HG02870 (cell line): Measurements from ENCODE around the gene CCT3.
"Not testable (repeated sequence)": the region's sequence is repeated elsewhere in the genome, so short reads cannot be mapped to it uniquely, and the experiment has no call there.

Experiments used
- ATAC-seq: cut with Tn5 transposase; IDR thresholded peaks from one replicate; pipeline ENCODE4 v1.9.1; 2021; ENCODE audit warnings: mild to moderate bottlenecking, moderate library complexity; ENCODE audit not compliant: unreplicated experiment

CCT3 gene

GRCh38 chr1:156368889-156369684 is 31.0 kb upstream of the CCT3 start, which contains the start of gene RHBG:
Gene RHBG (plus strand): TSS chr1:156369211. CDS start chr1:156369250, 39 bp downstream.
- no peak for ATAC-seq

GRCh38 chr1:156368157-156368658 is 30.1 kb upstream of the CCT3 start:
- ATAC-seq = no peak

DNA sequence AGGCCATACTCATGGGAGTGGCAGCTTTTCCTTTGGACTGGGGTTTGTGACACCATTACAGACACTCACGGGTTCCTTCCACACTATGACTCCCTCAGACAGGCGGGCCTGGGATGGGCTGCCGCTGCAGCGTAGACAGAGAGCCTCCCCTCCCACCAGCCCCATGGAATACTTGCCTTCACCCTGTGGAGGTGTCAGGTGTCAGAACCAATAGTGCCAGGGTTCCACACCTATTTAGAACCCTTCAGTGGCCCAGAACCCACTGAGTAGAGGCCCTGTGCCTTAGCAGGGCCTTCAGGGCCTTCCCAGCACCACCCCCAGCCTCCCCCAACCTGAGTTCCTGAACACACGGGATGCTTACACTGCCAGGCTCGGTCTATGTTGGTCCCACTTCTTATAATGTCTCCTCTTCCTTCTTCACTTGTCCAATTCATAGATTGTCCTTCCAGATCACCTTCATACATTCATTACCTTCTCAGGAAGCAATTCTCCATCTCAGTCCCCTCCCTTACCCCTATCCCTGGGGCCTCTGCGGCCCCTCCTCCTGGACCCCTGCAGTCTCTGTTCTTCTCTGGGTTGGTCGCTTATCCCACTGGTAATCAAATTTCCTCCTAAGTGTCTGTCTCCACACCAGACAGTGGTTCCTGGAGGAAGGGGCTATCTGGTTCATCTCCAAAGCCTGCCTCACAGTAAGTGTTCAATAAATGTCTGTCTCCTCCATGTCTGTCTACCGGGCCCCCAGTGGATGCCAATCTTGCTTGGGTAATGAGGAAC is 29.5 kb upstream of the CCT3 start:
- no peak for ATAC-seq

GRCh38 chr1:156366378-156367166 is 28.5 kb upstream of the CCT3 start:
- ATAC-seq = no peak

DNA sequence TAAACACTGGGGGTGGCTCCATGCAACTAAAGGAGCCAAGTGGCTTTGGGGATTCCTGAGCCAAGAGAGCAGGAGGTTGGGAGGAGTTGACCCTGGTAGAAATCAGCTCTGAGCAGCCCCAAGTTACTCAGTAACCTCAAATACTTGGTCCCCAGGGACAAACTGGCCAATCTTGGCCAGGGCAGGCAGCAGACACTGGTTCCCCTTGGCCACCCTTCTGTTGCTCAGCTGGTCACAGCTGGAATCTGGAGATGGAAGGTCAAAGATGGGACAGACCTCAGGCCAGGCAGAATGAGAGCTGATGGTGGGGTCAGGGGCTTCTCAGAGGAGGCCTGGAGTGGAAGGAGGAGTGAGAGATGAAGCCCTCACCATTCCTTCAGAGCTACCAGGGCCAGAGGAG is 27.7 kb upstream of the CCT3 start:
- no peak for ATAC-seq

- ATAC-seq = no peak
Observed at GRCh38 chr1:156360534-156360933, 22.4 kb upstream of the CCT3 start.

- no peak for ATAC-seq
Observed at GRCh38 chr1:156359973-156360372, 21.9 kb upstream of the CCT3 start.

- no peak for ATAC-seq
Observed at GRCh38 chr1:156359249-156359648, 21.2 kb upstream of the CCT3 start.

DNA sequence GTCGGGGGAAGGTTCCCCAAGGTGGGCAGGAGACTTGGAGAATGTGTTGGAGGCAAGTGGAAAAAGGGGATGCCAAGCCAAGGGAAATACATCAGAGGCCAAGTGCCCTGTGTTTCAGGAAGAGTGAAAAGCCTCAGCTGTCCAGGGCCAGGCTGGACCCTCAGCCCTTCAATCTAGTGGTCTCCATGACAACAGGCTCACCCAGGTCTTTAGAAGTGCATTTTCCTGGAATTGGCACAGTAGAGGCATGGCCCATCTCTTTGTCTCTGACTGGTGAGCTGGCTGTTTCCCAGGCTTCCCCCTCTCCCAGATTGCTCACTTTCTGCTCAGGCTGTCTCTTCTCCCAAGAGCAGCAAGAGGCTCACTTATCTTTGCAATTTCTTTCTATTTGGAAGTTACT is 20.5 kb upstream of the CCT3 start:
- no peak for ATAC-seq

DNA sequence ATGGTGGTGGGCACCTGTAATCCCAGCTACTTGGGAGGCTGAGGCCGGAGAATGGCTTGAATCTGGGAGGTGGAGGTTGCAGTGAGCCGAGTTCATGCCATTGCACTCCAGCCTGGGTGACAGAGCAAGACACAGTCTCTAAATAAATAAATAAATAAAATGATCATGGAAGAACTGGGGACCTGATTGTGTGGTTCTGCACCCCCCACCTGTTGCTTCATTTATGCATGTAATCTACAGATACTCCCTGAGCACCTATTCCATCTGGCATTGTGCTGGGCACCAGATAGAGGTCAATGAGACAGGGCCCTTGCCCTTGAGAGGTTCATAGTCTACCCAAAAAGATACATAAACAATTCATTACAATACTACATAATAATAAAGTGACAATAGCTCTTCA is 19.9 kb upstream of the CCT3 start:
- no peak for ATAC-seq

- peak; percentile 86 for ATAC-seq
Observed at GRCh38 chr1:156356875-156357534, 18.9 kb upstream of the CCT3 start.

GRCh38 chr1:156356262-156356874 is 18.3 kb upstream of the CCT3 start:
- no peak for ATAC-seq

DNA sequence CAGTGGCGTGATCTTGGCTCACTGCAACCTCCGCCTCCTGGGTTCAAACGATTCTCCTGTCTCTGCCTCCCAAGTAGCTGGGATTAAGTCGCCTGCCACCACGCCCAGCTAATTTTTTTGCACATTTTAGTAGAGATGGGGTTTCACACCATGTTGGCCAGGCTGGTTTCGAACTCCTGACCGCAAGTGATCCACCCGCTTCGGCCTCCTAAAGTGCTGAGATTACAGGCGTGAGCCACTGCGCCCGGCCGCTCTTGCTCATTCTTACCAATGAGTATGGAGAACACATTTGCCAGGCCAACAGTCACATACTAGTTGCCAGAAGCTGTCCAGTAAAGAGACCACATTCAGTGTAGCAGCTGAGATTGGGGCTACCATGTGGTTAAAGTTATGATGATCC is 14.4 kb upstream of the CCT3 start:
- not testable (repeated sequence) for ATAC-seq

DNA sequence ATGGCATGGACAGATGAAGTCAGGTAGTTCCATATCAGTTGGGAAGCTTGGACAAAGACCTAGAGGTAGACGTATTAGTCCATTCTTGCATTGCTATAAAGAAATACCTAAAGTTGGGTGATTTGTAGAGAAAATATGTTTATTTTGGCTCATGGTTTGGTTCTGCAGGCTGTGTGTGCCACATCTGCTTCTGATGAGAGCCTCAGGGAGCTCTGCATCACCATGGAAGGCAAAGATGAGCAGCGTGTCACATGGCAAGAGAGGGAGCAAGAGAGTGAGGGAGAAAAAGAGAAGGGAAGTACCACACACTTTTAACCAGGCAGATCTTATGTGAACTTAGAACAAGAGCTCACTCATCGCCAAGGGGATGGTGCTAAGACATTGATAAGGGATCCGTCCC is 9.2 kb upstream of the CCT3 start:
- no peak for ATAC-seq

GRCh38 chr1:156346636-156347035 is 8.5 kb upstream of the CCT3 start:
- no peak for ATAC-seq

GRCh38 chr1:156346035-156346434 is 7.9 kb upstream of the CCT3 start:
- ATAC-seq = not testable (repeated sequence)

DNA sequence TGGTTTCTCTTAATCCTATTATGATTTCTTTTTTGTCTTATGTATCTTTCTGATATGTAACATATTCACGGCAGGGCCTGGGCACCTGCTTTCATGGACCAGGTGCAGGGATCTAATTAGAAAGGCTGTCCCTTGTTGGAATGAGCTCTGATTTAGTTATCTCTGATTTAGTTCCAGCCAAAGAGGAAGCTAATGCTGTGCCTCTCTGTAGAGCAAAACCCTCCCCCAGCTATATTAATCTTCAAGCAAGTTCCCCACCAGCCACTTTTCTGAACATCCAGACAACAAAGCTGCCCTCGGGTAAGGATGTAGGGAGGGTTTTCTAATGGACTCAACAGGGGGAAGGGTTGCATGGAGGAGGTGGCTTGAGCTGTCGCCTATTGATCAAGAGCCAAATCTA is 6.3 kb upstream of the CCT3 start:
- ATAC-seq = no peak

DNA sequence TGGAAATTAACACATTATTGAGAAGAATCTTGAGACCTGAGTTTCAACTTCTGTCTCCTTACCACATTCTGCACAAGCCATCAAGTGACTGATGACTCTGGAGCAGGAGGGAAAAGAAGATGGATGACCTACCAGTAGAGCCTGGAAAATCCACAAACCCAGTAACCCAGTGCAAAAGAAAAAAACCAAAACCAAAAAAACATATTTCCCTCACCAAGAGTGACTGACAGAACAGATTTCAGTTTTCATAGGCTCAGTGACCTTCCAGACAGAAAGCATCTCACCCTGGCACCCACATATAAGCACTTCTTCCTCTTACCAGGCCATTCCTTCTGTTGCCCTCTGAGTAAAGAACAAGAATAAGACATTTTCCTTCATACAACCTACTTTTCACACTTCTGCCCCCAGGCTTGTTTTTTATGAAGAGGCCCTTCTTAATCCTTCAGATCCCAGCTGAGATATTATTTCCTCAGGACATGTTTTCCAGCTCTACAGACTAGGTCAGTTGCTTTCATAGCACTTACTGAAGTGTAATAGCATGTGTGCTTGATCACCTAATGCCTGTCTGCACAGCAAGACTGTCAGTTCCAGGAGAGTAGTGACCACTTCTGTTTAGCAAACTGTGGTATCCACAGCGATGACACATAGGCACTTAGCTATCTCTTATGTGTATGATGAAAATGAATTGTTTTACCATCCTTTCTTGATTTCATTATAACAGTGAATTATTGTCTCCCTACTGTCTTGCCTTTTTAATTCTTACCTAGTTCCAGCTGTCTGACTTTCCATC is 4.3 kb upstream of the CCT3 start:
- no peak for ATAC-seq

DNA sequence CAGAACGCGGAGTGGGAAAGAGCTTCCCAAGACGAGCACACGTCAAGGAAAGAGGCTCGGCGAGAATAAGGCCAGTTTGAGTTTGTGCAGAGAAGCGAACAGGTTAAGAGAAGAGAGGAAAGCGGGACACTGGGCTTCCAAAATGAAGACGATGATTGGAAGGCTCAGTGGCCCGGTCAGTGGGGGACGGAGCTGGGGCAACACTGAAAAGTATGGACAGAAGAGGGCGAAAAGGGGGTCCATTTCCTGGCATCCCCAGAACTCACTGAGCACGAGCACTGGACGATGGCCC is 258 bp downstream of the CCT3 start:
- ATAC-seq = no peak
